ENCODE measurements around the gene CA12.

DNA sequence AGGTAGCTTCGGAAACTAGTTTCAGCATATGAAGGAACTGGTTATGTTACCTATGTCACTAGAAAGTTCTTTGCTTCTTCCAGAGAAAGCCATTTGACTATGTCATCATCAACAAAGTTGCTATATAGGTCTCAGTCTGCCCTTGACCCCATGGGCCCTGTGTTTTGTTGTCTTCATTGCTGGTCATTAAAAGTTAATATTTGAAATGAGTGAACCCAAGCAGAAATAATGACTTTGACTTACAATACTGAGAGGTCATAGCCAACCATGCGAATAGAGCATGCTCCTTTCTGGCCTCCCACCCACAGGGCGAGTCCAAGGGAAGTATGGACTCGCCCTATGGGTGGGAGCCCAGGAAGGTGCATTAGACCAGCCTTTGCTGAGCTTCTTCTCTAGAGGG lies 63.3 kb downstream of the CA12 start:
- TF ChIP-seq, protein P1, sequence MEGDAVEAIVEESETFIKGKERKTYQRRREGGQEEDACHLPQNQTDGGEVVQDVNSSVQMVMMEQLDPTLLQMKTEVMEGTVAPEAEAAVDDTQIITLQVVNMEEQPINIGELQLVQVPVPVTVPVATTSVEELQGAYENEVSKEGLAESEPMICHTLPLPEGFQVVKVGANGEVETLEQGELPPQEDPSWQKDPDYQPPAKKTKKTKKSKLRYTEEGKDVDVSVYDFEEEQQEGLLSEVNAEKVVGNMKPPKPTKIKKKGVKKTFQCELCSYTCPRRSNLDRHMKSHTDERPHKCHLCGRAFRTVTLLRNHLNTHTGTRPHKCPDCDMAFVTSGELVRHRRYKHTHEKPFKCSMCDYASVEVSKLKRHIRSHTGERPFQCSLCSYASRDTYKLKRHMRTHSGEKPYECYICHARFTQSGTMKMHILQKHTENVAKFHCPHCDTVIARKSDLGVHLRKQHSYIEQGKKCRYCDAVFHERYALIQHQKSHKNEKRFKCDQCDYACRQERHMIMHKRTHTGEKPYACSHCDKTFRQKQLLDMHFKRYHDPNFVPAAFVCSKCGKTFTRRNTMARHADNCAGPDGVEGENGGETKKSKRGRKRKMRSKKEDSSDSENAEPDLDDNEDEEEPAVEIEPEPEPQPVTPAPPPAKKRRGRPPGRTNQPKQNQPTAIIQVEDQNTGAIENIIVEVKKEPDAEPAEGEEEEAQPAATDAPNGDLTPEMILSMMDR (IDR thresholded peaks at IDR 0.05; ENCODE audit: borderline replicate concordance, extremely low read depth, low read length, poor library complexity, severe bottlenecking): no peak
- no peak for TF ChIP-seq EZH2 (IDR thresholded peaks at IDR 0.05; ENCODE audit: borderline replicate concordance, low read depth, low read length, severe bottlenecking)

All from DND-41 (cell line).